HG02763 (cell line): Measurements from ENCODE around the gene RGL1.
A peak's percentile ranks its signal among the peaks of the same experiment; 100 is the strongest.

Experiments used
- ATAC-seq: cut with Tn5 transposase; IDR thresholded peaks from one replicate; pipeline ENCODE4 v1.9.1; 2021; ENCODE audit warnings: mild to moderate bottlenecking, moderate library complexity; ENCODE audit not compliant: unreplicated experiment

Gene RGL1

DNA sequence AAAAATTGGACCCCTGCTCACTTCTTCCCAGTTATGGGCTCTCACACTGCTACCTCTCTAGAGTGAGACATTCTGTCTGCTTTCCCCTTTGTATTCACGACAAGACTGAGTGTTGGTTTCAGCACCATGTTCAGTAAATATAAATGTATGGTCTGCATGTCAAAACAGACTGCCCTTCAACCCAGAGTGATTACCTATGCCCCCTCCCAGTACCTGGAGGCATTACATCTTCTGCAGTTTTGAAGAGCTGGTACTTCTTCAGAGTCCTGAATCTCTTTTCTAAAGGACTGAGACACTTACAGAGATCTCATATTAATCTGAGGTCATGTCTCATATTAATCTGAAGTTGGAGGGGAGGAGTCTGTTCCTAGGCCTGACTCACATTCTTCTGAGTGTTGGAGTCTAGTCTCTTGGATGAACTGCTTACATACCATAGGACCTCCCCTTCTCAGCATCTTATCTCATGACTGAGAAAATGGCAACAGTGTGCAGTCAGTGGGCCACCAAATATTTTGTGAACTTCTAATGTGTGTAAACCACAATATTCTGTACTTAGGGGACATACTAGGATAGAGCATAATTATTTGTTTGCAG, 80.3 kb downstream of the RGL1 start:
- no peak for ATAC-seq

DNA sequence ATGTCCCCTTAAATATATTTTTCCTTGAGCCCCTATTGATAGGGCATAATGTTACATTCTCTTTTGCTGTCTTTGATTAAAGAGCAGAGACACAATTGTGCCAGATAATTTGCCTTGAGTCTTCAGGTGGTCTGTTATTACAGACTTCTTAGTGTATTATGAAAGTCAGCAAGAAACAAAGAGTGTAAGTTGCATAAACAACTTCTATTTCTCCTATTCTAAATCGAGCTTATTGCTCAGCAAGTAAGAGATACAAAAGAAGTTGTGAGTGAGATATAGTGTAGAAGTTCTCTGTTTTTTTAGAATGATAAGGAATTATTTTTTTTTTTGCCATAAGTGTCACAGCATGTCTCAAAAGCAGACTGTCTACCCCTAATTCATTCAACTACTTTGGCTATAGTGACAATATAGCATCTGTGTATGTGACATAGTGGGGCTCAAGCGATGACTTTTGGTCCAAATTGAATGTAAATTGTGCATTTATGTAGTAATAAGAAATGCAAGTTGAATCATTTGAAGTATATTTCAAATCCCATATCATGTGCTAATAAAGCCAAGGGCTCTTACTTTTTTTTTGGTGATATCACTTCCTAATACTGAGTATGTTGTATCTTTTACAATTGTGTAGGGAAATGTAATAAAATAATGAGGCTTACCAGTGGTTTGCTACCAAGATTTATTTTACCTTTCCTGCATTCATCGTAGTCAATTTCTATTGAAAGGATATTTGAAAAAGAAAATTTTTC, 81.3 kb downstream of the RGL1 start:
- ATAC-seq, result no peak

- ATAC-seq, result no peak
Observed at GRCh38 chr1:183886853-183887252, 81.9 kb downstream of the RGL1 start.

DNA sequence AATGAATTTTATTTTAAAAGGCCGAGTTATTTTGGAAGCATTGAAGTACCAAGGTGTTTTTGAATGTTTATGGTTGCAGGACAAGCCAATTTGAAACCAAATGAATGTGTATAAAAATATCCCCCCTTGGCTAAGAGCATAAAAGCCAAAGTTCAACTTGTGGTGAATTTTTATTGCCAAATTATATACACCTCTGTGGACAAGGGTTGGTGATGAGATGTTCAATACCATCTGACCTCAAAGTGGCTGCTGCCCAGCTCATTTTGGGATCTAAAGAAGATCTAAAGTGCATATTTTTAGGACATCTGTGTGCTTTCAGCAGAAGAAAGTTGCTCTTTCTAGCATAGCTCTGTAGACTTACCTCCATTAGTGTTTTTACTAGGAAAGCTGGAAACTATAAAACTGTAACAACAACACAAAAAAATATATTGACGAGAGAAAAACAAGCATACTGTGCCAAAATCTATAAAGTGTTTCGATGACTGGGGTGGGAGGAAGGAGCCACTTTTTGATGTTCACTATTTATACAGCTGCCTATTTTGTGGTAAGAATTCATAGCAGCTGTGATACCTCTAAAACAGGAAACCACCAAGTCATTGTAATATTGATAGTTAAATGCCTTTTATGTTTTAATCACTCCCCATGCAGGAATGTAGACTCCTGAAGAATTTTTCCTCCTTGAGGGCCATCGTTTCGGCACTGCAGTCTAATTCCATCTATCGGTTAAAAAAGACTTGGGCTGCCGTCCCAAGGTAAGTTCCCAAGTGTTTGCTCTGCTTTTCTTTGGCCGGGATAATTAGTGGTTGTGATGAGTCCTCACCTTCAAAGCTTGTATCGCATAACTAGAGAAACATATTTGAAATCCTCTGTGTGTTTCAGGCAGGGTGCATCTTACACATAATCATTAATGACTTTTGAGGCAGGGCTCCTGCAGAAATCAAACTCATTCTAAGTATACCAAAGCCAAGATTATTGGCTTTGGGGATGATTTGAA, 83.2 kb downstream of the RGL1 start:
- ATAC-seq, result no peak

DNA sequence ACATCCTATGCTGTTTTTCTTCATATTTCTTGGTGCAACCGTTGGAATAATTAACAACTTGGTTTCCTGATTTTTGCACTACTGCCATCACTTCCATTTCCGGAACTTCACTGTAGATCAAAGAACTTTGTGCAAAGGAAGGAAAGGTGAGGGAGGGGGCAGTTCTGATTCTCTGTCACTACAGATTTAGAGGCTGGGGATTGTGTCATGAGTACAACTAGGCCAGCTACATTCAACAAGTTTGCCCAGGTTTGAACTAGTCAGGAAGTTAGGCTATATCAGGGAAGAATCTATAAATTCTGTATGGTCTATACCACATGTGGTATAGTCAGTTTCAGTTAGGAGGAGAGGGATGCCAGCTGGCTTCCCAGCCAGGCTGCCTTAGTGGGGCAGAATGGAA, 84.2 kb downstream of the RGL1 start:
- ATAC-seq, result no peak

- ATAC-seq, result peak; percentile 80
Observed at GRCh38 chr1:183891158-183891856, 86.4 kb downstream of the RGL1 start.

DNA sequence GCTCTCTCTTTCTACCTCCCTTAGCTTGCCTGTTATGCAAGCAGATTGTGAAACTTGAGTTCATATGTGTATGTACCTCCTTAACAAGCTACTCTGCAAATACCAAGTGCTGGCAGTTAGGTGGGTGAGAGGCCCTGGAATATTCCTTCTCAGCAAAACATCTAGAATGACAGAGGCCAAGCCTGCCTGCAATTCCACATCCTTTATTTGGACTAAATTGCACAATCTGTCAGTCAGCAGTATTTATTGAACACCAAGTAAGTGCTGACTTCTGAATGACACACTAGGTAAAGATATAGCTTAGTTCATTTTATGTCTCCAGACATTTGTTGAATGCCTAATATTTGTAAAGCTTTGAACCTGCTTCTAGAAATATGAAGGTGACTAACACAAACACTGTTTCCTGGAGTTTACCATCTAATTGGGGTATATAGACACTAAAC, 87.5 kb downstream of the RGL1 start:
- ATAC-seq, result no peak

DNA sequence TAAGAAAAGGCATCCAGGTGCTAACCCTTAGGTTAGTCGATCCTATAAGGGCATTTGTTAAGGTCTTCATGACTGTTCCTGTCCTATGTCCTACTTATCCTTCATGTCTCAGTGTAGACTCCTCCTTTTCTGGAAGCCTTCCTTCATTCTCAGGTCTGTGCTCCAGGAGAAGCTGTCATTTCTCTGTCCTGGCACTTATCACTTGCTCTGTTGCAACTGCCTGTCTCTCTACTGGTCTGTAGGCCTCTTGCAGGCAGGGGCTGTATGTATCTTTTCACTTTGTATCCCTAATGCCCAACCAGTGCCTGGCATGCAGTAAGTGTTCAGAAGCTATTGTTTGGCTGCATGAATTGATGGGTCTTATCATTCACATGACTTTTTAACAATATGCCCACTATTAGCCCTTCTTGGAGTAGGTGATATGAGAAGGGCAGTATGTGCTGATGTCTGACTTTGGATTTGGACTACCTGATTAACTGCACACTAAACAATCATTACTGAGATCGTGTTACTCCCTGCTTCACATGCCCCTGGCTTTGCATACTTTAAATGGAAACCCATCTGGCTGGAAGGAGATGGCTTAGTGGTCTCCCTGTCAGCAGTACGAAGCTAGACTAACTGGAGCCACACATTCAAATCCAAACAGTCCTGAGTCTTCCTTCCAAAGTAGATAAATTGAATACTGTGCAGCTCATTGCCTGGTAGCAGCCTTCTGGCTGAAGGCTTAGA, 88.8 kb downstream of the RGL1 start:
- ATAC-seq, result no peak

DNA sequence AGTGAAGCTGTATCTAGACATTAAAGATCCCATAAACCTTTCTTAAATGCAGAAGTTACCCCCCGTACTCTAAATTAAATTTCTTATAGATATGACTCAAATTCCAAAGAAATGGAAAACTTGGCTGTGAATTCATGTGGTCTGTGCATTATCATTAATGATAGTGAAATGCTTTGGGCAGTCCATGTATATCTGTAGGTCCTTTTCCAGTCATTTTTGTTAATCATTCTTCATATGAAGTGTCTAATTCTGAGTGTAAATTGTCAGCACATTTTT, 89.3 kb downstream of the RGL1 start:
- ATAC-seq, result no peak

DNA sequence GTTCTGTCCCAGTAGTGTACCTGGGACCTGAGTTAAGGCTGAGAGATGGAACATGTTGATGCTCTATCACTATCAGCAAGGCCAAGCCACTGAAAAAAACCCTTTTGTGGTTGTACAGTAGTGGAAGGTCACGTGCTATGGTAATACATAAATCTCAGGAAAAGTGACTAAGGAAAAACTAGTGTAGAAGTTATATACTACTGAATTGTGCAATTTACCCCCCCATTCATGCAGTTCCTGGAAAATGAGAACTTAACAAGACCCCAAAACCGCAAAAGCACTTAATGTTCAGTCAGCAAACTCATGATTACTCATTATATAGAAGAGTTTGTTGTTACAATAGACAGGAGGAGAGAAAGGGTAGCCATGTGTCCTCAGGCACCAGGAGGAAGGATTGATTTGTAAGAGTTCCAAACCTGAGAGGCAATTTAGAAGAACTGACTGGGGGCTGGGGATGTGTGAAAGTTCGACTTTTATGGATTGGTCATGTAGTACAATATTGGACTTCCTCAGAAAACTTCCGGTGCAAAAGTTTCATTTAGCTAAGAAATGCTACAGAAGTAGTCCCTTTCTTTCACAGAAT, 91.6 kb downstream of the RGL1 start:
- no peak for ATAC-seq

GRCh38 chr1:183898001-183898396, 93.1 kb downstream of the RGL1 start:
- peak; percentile 14 for ATAC-seq

DNA sequence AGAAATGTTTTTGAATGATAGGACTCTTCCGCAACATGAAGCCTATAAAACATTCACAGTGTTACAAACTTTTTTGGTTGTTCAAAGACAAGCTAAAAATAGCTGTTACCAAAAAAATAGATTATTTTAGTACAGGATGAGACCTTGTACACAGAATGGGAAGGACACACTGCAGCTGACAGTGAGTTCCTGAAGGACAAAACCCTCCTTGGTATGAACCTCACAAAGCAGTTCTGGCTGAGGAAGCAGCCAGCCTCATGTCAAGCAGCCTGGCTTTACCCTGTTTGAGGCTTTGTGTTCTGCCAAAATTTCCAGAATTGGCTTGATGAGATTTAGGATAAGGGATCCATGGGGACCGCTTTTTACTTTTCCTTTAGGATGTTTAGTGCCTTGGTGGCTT, 93.7 kb downstream of the RGL1 start:
- no peak for ATAC-seq

DNA sequence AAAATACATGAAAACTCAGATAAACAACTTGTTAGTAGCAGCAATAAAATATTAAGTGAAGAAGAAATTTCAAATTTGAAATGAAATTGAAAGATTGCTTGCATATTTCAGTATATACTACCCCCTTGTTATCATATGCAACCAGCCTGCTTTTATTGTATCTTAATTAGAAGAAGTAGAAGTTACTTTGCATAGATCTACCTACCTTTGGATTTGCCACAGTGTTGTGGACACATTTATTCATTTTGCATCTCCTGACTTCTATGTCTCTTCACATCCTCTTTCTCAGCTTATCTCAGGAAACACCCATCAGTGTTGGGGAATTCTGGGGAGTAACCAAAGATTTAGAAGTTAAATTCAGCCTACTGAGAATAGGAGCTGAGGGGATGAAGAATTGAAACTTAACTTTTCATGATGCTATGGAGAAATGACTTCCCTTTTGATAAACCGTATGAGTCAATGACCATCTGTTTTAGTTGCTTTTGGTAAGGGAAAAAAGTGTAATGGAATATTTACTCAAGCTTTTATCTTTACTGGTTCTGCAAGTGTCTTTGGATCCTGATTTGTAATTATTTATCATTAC, 96.9 kb downstream of the RGL1 start:
- ATAC-seq, result no peak

DNA sequence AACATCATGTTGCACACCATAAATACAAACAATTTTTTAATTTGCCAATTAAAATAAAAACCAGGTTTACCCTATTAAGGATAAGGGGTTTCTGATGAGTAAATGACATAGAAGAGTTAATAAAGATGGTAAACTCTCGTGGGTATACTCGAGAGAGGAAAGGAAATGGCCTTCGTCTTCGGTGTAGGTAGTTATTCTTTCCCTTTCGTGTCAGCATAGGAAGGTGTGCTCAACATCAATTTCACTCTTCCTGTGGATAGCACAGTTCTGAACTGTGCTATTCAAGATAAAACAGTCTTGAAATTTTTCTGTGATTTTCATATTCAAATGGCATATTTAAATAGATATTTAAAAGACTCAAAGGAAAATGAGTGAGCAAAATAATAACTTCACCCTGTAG, 98.2 kb downstream of the RGL1 start:
- no peak for ATAC-seq

DNA sequence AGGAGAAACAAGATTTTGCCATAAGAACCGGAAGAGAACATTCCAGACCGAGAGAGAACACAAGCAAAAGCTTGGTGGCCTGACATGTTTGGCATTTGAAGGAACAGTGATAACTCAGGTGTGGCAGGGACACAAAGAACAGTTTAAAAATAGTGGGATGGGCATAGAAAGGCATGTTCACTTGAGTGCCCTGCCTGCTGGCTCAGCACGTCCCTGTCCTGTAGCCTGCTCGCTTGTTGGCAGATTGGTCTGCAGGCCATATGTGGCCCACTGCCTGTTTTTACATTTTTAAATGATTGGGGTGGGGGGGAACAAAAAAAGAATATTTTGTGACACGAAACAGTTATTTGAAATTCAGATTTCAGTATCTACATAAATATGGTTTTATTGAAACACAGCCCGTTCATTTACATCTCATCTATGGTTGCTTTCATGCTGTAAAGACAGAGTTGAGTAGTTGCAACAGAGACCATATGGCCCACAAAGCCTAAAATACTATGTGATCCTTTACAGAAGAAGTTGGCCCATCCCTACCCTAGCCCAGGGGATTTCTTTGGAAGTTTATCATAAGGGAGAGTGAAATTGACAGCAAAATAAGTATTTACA, 100.7 kb downstream of the RGL1 start:
- no peak for ATAC-seq

DNA sequence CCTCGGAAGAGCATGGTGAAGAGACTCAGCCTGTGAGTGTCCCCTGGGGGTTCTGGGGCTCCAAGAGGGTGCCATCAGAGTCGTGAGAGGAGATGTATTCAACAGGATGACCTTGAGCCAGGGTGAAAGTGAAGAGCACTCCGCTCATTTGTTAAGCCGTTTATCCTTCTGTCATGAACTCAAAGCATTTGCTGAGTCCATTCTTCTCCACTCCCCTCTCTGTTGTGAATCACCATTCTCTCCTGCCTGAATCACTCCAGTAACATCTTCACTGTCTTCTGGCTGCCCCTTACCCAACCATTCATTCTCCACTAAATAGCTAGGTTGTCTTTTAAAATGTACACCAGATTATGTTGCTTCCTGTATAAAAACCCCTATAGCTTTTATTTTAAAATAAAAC, 102.2 kb downstream of the RGL1 start:
- no peak for ATAC-seq

- ATAC-seq, result no peak
Observed at GRCh38 chr1:183908079-183908478, 103.2 kb downstream of the RGL1 start.

DNA sequence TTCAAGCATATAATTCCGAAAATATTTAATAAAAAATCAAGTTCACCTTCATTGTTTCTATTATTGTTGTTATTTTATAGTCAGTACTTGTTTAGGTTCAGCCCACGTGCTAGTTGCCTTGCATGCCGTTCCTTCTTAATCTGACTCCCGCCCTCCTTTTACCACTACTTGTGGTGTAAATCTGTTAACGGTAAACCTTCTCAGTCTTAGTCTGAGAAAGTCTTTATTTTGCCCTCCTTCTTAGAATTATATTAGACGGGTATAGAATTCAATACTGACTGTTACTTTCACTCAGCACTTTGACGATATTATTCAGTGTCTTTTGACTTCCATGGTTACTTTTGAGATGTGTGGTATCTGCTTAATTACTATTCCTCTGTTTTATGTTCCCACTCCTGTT, 104.8 kb downstream of the RGL1 start:
- no peak for ATAC-seq

GRCh38 chr1:183910845-183911244, 105.9 kb downstream of the RGL1 start:
- no peak for ATAC-seq
